Measurements from ENCODE around the gene AMIGO1.

- TF ChIP-seq CTCF (IDR thresholded peaks at IDR 0.05) (no peak), EP300 (IDR thresholded peaks at IDR 0.05) (no peak)
Measured at GRCh38 chr1:109478806-109479205, 30.7 kb downstream of the AMIGO1 start.
